ENCODE results near the gene YOD1.

DNA sequence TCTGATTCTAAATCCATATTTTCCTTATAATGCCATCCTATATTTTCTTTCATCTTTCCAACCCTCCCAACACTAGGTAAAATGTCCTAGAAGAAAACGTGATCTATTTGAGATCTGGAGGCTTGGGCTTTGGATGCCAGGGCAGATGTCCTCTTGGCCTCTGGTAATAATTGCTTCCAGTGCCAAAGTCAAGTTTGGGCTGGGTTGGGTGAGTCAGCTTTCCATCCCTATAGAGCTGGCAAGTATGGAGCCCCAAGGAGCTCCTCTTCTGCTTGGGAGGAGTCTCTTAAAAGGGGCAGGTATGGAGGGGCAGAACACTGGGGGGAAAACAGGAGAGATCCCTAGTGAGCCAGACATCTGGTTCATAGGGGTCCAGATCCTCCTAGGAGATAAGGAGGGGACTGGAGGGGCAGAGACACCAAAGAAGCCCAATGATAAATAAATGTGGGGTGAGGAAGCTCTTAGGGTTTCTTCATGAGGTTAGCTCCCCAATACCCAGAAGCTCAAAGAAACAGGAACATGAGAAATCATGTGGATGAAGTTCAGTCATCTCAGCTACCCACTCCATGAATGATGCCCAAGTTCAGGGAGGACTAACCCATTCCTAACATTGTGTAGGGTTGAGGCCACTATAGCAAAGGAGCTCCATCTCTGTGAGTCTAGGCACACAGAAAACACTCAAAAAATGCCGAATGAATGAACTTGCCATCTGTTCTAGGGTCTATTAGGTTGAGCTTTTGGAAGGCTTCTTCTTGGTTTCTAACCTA, 21.9 kb downstream of the YOD1 start:
- TF ChIP-seq, protein P1, sequence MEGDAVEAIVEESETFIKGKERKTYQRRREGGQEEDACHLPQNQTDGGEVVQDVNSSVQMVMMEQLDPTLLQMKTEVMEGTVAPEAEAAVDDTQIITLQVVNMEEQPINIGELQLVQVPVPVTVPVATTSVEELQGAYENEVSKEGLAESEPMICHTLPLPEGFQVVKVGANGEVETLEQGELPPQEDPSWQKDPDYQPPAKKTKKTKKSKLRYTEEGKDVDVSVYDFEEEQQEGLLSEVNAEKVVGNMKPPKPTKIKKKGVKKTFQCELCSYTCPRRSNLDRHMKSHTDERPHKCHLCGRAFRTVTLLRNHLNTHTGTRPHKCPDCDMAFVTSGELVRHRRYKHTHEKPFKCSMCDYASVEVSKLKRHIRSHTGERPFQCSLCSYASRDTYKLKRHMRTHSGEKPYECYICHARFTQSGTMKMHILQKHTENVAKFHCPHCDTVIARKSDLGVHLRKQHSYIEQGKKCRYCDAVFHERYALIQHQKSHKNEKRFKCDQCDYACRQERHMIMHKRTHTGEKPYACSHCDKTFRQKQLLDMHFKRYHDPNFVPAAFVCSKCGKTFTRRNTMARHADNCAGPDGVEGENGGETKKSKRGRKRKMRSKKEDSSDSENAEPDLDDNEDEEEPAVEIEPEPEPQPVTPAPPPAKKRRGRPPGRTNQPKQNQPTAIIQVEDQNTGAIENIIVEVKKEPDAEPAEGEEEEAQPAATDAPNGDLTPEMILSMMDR (IDR thresholded peaks at IDR 0.05; ENCODE audit: insufficient read depth, low read length, poor library complexity, severe bottlenecking) = no peak
- TF ChIP-seq EZH2phosphoT487 (conservative IDR thresholded peaks at IDR 0.05; ENCODE audit: low read length) = no peak

Data from SU-DHL-6 (cell line).